Heart left ventricle (tissue), 13 donors: Measurements from ENCODE around the gene MRRF.

ENCODE experiments used
- CTCF ChIP-seq, 12 donors: fragments of 200-600 bp; sonication (generic) in 4 of 12; IDR thresholded peaks; one replicate each; pipeline versions ENCODE4 v1.5.0 to v1.8.0; 2018 to 2022; ENCODE audit warnings: antibody characterized with exemption in 12 of 12, mild to moderate bottlenecking in 5 of 12
- POLR2A ChIP-seq, 2 donors: fragments of 450-650 bp; IDR thresholded peaks; one replicate each; pipeline ENCODE4 v1.6.1; 2017; ENCODE audit warnings: antibody characterized with exemption in 2 of 2, mild to moderate bottlenecking in 2 of 2, moderate library complexity in 2 of 2
- donor health status: ischemic (EF 13 %, LVEDD 7.1; RV severe dilation, severe dysfunction).
- donor health status: DM: no; HTN: yes; CAD: no.
- donor health status: DM: no; HTN: no; CAD: no.
- donor health status: ischemic (EF 25% LVEDD 6.9; RV normal size, moderate dysfunction).
- donor health status: ischemic (EF 25% LVEDD 5.7; RV mildly dilated, moderate dysfunction).
- donor health status: ischemic (EF 35%, LVEDD 5.7; RV mildly dilated, moderate dysfunction).
- donor health status: nonischemic (EF 11% LVEDD 7.7; RV severe dilation, severe dysfunction).
- donor health status: DM: yes; HTN: yes; CAD: no.
- donor health status: PGD.
- donor health status: ischemic (EF 29% LVEDD 5.4; RV normal size, mild dysfunction).
- donor health status: nonischemic (EF 23%, LVEDD 6.1; RV moderate dilation, normal function).

GRCh38 chr9:122307061-122307460, 42.4 kb downstream of the MRRF start:
- no peak for TF ChIP-seq CTCF (IDR thresholded peaks at IDR 0.05)
- no peak for TF ChIP-seq POLR2A (IDR thresholded peaks at IDR 0.05)
